Liver (tissue), 3 donors: Measurements from ENCODE around the gene DHRS9.

Experiments used
- ATF3 ChIP-seq: IDR thresholded peaks from 2 replicates; pipeline ENCODE4 v1.6.1; 2016; ENCODE audit warnings: antibody characterized with exemption
- CTCF ChIP-seq: fragments of 150-350 bp; IDR thresholded peaks from 2 replicates; pipeline ENCODE4 v1.5.1; 2017; ENCODE audit warnings: improper control_type of control experiment, low read depth, low read length; ENCODE audit not compliant: missing input control
- FOXA2 ChIP-seq: IDR thresholded peaks from 2 replicates; pipeline ENCODE4 v1.6.1; 2016; ENCODE audit warnings: antibody characterized with exemption
- HNF4G ChIP-seq: IDR thresholded peaks from 2 replicates; pipeline ENCODE4 v1.6.1; 2016; ENCODE audit warnings: antibody characterized with exemption
- JUND ChIP-seq, 2 donors: IDR thresholded peaks; 2 replicates each; pipeline ENCODE4 v1.6.1; 2016; ENCODE audit warnings: antibody characterized with exemption in 2 of 2
- RAD21 ChIP-seq, 2 donors: IDR thresholded peaks; 2 replicates each; pipeline ENCODE4 v1.6.1; 2016; ENCODE audit warnings: antibody characterized with exemption in 2 of 2, mild to moderate bottlenecking in 2 of 2
- REST ChIP-seq: IDR thresholded peaks from 2 replicates; pipeline ENCODE4 v1.6.1; 2016; ENCODE audit warnings: antibody characterized with exemption, mild to moderate bottlenecking
- RXRA ChIP-seq, 2 donors: IDR thresholded peaks; 2 replicates each; pipeline ENCODE4 v1.6.1; 2017 to 2018; ENCODE audit warnings: antibody characterized with exemption in 2 of 2, mild to moderate bottlenecking in 1 of 2
- SP1 ChIP-seq: IDR thresholded peaks from 2 replicates; pipeline ENCODE4 v1.6.1; 2018; ENCODE audit warnings: antibody characterized with exemption, mild to moderate bottlenecking
- TAF1 ChIP-seq: conservative IDR thresholded peaks from 2 replicates; pipeline ENCODE4 v1.6.1; 2016; ENCODE audit warnings: antibody characterized with exemption, mild to moderate bottlenecking
- YY1 ChIP-seq: IDR thresholded peaks from 2 replicates; pipeline ENCODE4 v1.6.1; 2016; ENCODE audit warnings: antibody characterized with exemption, mild to moderate bottlenecking
- ZBTB33 ChIP-seq: IDR thresholded peaks from 2 replicates; pipeline ENCODE4 v1.6.1; 2016; ENCODE audit warnings: antibody characterized with exemption
- TF ChIP-seq, protein P1 (sequence below): IDR thresholded peaks from 2 replicates; pipeline ENCODE4 v1.6.1; 2016; ENCODE audit warnings: antibody characterized with exemption
- donor health status: healthy.
- donor health status: healthy.

DNA sequence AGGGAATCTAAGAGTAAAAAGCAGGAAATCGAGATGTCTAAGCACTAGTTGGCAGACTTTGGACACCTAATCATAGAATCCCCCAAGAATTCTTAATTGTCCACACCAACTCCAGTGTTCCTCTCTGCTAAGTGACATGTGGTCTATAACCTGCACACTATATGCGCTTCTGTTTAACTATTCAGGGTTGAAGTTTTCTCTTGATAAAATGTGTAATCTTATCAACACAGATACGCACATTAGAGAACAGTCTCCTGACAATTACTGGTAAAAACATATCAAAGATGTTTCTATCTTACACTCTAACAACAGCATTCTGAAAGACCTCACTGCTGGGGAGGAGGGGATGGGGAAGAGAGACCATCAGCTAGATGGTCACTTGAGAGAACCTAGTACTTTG is 42.1 kb upstream of the DHRS9 start:
- no peak for TF ChIP-seq CTCF
- no peak for TF ChIP-seq SP1
- no peak for TF ChIP-seq RAD21 (IDR thresholded peaks at IDR 0.05)
- TF ChIP-seq YY1 = no peak
- no peak for TF ChIP-seq TAF1
- no peak for TF ChIP-seq ZBTB33
- TF ChIP-seq, protein P1, sequence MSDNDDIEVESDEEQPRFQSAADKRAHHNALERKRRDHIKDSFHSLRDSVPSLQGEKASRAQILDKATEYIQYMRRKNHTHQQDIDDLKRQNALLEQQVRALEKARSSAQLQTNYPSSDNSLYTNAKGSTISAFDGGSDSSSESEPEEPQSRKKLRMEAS = no peak
- TF ChIP-seq ATF3 = no peak
- no peak for TF ChIP-seq JUND (IDR thresholded peaks at IDR 0.05)
- no peak for TF ChIP-seq HNF4G
- no peak for TF ChIP-seq REST
- TF ChIP-seq RXRA (IDR thresholded peaks at IDR 0.05) = no peak
- TF ChIP-seq FOXA2 = no peak
